GM19455 (cell line): ENCODE data around the gene CREB5.

Experiments
- ATAC-seq: cut with Tn5 transposase; IDR thresholded peaks from one replicate; pipeline ENCODE4 v1.9.1; 2021; ENCODE audit not compliant: unreplicated experiment

Gene CREB5

DNA sequence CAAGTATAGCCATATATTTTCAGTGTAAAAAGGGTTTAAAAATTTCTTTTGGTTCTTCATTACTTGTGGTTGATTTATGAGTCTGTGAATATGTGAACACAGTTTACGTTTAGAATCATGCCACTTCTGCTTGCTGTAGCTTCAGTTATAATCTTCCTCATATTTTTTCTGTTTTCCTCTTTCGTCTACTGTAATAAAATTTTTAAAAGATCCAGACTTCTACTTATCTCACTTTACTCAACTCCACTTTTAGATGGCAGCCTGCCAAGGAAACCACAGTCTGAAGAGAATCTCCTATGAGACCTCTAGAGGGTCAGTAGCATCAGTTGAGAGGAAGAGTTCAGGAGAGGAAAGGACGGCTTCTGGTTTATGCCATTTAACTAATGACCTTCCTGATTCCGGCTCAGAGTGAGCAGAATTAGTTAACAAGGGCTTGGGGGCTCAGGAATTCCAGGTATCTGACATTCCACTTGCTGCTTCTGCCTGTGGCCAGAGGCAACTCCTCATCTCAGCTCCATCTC lies 21.4 kb downstream of the CREB5 start:
- no peak for ATAC-seq

GRCh38 chr7:28434510-28434909 lies 22.2 kb downstream of the CREB5 start:
- no peak for ATAC-seq

GRCh38 chr7:28435152-28435551 lies 22.8 kb downstream of the CREB5 start:
- no peak for ATAC-seq

- ATAC-seq = no peak
Measured at GRCh38 chr7:28435732-28436378, 23.5 kb downstream of the CREB5 start.

DNA sequence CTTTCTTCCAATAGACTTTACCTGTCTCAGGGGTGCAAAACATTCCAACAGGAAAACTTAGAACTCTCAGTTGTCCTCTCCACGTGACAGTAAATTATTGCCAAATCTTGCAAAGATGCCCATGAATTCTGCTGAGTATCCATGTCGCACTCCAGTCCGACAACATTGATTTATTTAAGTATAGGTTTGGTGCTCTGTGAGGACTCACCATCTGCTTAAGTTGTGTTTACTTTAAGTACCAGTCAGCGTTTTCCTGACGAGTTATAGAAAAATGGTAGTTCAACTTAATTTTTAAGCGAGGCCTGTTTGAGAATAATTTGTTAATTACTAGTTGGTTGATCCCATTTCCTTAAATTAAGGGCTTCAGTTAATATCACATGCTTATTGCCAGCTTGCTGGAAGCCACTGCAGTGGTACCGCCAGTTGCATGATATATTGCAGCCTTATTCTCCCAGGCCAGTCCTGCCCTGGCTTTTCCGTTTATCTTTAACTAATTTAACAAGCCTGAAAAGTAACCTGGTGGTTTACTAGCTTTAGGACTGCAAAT lies 27.8 kb downstream of the CREB5 start:
- ATAC-seq = no peak

- ATAC-seq = no peak
Measured at GRCh38 chr7:28442540-28443420, 30.5 kb downstream of the CREB5 start.

GRCh38 chr7:28446131-28446530 lies 33.8 kb downstream of the CREB5 start:
- ATAC-seq = no peak

GRCh38 chr7:28447071-28447470 lies 34.8 kb downstream of the CREB5 start:
- no peak for ATAC-seq

- ATAC-seq = no peak
Measured at GRCh38 chr7:28448708-28449107, 36.4 kb downstream of the CREB5 start.

DNA sequence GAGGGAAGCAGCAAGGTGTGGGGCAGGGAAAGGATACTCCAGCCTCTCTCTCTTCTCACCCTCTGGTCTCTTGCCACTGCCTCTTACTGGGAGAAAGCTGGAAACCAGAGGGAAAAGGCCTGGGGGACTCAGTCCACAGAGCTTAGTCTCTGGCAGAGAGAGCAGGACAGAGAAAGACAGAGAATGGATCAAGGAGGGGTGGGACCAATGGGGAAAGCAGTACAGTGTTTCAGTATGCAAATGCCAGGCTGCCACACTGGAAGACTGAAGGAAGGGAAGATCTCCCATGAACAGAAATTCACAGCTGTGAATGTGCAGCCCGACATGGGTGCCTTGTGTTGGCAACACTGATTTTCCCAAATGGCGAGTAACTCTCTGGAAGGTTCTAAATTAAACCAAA lies 40.4 kb downstream of the CREB5 start:
- ATAC-seq = no peak

GRCh38 chr7:28455486-28455885 lies 43.2 kb downstream of the CREB5 start:
- ATAC-seq = no peak

DNA sequence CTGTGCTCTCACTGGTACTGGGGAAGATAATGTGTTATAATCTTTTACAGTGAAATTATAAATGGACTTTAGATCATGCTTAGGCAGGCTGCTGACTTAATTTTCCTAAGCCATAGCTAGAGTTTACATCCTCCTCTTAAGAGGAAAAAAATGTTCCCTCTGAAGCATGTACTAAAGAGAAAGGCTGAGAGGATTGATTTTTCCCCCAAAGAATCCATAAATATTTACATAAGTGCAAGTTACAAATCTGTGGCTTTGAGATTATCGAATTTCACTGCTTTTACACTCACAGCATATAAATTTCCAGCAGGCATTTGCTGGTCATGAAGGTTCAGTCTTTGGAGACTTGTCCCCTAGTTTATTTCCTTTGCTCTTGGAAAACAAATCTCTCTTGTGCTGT lies 43.7 kb downstream of the CREB5 start:
- no peak for ATAC-seq

GRCh38 chr7:28458732-28459131 lies 46.4 kb downstream of the CREB5 start:
- ATAC-seq = no peak

DNA sequence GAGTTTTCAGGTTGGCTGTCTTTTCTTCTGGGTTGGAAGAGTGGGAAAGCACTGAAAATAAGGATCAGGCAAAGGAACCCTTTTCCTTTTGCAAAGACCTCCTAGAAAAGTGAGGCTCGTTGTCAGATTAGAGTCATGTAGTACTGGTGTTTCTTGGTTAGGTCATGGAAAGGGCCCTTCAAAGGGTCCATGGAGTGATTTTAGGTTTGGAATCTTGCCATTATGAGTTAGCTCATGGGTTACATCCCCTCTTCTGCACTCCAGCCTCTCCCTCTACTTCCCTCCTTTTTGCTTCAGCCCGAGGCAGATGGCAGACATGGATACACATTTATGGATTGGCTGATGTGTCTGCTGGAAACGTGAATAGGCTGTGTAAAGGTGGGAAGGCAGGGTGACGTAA lies 47.0 kb downstream of the CREB5 start:
- ATAC-seq = no peak

- ATAC-seq = no peak
Measured at GRCh38 chr7:28465697-28466096, 53.4 kb downstream of the CREB5 start.

- no peak for ATAC-seq
Measured at GRCh38 chr7:28466341-28466740, 54.0 kb downstream of the CREB5 start.

DNA sequence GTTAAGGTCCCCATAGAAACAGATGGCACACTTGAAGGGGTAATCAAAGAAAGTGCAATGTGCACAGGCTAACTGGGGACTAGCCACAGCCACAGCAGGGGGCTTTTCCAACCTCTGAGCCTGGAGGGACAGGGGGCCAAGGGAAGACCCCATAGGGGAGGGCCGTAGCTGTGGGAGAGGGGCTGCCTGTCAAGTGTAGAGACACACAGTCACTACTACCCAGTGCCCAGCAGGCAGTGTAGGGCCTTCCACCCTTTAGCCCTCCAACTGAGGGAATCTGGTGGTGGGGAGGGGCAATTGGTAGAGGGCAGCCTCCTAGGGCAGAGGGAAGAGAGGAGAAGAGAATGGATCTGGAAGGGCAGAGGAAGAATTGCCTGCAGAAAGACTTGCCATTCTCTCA lies 54.6 kb downstream of the CREB5 start:
- ATAC-seq = no peak

- no peak for ATAC-seq
Measured at GRCh38 chr7:28469562-28469961, 57.2 kb downstream of the CREB5 start.

DNA sequence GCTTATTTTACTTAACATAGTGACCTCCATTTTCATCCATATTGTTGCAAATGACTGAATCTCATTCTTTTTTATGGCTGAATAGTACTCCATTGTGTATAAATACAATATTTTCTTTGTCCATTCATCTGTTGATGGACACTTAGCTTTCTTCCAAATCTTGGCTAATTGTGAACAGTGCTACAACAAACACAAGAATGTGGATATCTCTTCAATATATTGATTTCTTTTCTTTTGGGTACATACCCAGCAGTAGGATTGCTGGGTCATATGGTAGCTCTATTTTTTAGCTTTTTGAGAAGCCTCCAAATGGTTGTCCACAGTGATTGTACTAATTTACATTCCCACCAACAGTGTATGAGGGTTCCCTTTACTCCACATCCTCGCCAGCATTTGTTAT lies 58.0 kb downstream of the CREB5 start:
- no peak for ATAC-seq

- no peak for ATAC-seq
Measured at GRCh38 chr7:28472332-28472731, 60.0 kb downstream of the CREB5 start.

GRCh38 chr7:28473571-28474281 lies 61.4 kb downstream of the CREB5 start:
- ATAC-seq = no peak
